ENCODE results near the gene KRTAP10-11.

The KRTAP10-11 gene

GRCh38 chr21:44691686-44692085 is 45.5 kb downstream of the KRTAP10-11 start:
- Histone ChIP-seq H3K27me3 (ENCODE audit: insufficient read depth, low read length) (peaks cover 6% of the 10 kb centered on the region), H3K4me1 (ENCODE audit: insufficient read depth, low read length) (peaks cover 1% of the 10 kb centered on the region), H2AFZ (ENCODE audit: low read depth, low read length) (no peak overlapping the region), H3K4me3 (ENCODE audit: low read length) (no peak overlapping the region), H3K36me3 (ENCODE audit: insufficient read depth, low read length) (no peaks in the 10 kb centered on the region), H3K9me3 (ENCODE audit: low read length) (no peaks in the 10 kb centered on the region)

DNA sequence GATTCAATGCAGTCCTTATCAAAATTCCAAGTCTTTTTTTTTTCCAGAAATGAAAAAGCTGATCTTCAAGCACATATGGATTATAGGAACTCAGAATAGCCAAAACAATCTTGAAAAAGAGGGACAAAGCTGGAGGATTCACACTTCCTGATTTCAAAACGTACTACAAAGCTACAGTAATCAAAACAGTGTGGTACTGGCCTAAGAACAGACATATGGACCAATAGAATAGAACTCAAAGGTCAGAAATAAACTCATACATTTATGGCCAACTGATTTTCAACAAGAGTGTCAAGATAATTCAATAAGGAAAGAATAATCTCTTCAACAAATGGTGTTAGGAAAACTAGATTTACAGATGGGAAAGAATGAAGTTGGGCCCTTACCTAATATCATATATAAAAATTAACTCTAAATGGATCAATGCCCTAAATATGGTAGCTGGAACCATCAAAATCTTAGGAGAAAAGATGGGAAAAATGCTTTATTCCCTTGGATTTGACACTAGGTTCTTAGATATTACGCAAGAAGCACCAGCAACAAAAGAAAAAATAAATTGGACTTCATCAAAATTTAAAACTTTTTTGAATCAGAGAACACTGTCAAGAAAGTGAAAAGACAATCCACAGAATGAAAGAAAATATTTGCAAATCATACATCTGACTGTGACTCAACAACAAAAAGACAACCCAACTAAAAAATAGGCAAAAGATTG is 46.7 kb downstream of the KRTAP10-11 start:
- Histone ChIP-seq H3K9me3 (ENCODE audit: low read length) (no peaks in the 10 kb centered on the region), H3K4me3 (ENCODE audit: low read length) (no peak overlapping the region), H3K27me3 (ENCODE audit: insufficient read depth, low read length) (peaks cover 7% of the 10 kb centered on the region), H2AFZ (ENCODE audit: low read depth, low read length) (no peak overlapping the region), H3K4me1 (ENCODE audit: insufficient read depth, low read length) (peaks cover 3% of the 10 kb centered on the region), H3K36me3 (ENCODE audit: insufficient read depth, low read length) (no peaks in the 10 kb centered on the region)

- H3K9me3 ChIP-seq (ENCODE audit: low read length): no peaks in the 10 kb centered on the region
- H2AFZ ChIP-seq (ENCODE audit: low read depth, low read length): no peak overlapping the region
- no peak overlapping the region for H3K4me3 ChIP-seq (ENCODE audit: low read length)
- H3K36me3 ChIP-seq (ENCODE audit: insufficient read depth, low read length): no peaks in the 10 kb centered on the region
- H3K27me3 ChIP-seq (ENCODE audit: insufficient read depth, low read length): peaks cover 17% of the 10 kb centered on the region
- peaks cover 7% of the 10 kb centered on the region for H3K4me1 ChIP-seq (ENCODE audit: insufficient read depth, low read length)
Measured at GRCh38 chr21:44694776-44695175, 48.6 kb downstream of the KRTAP10-11 start.

DNA sequence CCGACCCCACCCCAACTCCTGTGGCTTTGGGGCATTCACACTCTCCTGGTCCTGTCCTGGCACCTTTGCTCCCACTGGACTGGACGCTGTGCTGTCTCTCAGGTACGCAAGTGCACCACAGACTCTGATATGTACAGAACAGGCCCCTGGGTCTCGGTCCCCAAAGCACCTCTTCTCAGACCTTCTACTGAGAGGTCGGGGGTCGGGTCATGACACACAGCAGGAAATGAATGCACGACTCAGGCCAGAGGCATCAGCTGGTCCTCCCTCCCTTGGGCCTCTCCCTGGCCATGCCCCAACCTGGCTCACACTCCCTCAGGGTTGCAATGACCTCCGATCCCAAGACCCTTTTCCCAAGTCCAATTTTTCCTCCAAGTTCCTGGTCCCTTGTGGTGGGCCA is 49.0 kb downstream of the KRTAP10-11 start:
- peaks cover 20% of the 10 kb centered on the region for H3K27me3 ChIP-seq (ENCODE audit: insufficient read depth, low read length)
- peaks cover 11% of the 10 kb centered on the region for H3K4me1 ChIP-seq (ENCODE audit: insufficient read depth, low read length)
- no peak overlapping the region for H2AFZ ChIP-seq (ENCODE audit: low read depth, low read length)
- H3K4me3 ChIP-seq (ENCODE audit: low read length): no peak overlapping the region
- H3K36me3 ChIP-seq (ENCODE audit: insufficient read depth, low read length): no peaks in the 10 kb centered on the region
- no peaks in the 10 kb centered on the region for H3K9me3 ChIP-seq (ENCODE audit: low read length)

- H3K36me3 ChIP-seq (ENCODE audit: insufficient read depth, low read length): no peaks in the 10 kb centered on the region
- peaks cover 24% of the 10 kb centered on the region for H3K27me3 ChIP-seq (ENCODE audit: insufficient read depth, low read length)
- H3K4me1 ChIP-seq (ENCODE audit: insufficient read depth, low read length): peaks cover 14% of the 10 kb centered on the region
- no peak overlapping the region for H3K4me3 ChIP-seq (ENCODE audit: low read length)
- H2AFZ ChIP-seq (ENCODE audit: low read depth, low read length): no peak overlapping the region
- H3K9me3 ChIP-seq (ENCODE audit: low read length): no peaks in the 10 kb centered on the region
Measured at GRCh38 chr21:44695641-44696040, 49.4 kb downstream of the KRTAP10-11 start.

GRCh38 chr21:44696572-44696971 is 50.4 kb downstream of the KRTAP10-11 start:
- H2AFZ ChIP-seq (ENCODE audit: low read depth, low read length): no peak overlapping the region
- H3K9me3 ChIP-seq (ENCODE audit: low read length): no peaks in the 10 kb centered on the region
- peaks cover 14% of the 10 kb centered on the region for H3K4me1 ChIP-seq (ENCODE audit: insufficient read depth, low read length)
- H3K4me3 ChIP-seq (ENCODE audit: low read length): no peak overlapping the region
- H3K36me3 ChIP-seq (ENCODE audit: insufficient read depth, low read length): no peaks in the 10 kb centered on the region
- H3K27me3 ChIP-seq (ENCODE audit: insufficient read depth, low read length): peaks cover 30% of the 10 kb centered on the region
